OCI-LY3 (cell line): ENCODE measurements around the gene UST.
"Not testable (repeated sequence)": the region's sequence is repeated elsewhere in the genome, so short reads cannot be mapped to it uniquely, and the experiment has no call there.

Experiments used
- H2AFZ ChIP-seq: fragments of 200-600, 300-600 bp; shearing (Covaris generic); 2 replicates; pipeline ENCODE4 v1.6.0; 2014; ENCODE audit warnings: antibody characterized with exemption, low read depth, low read length
- H3K27ac ChIP-seq: fragments of 200-600, 300-600 bp; sonication (generic); 2 replicates; pipeline ENCODE4 v1.5.1; 2014; ENCODE audit warnings: mild to moderate bottlenecking, low read length, moderate library complexity, mixed read lengths
- H3K27me3 ChIP-seq: fragments of 200-600, 300-600 bp; sonication (generic); 2 replicates; pipeline ENCODE4 v1.6.1; 2014; ENCODE audit warnings: low read depth, low read length, mixed read lengths
- H3K36me3 ChIP-seq: fragments of 200-600, 300-600 bp; sonication (generic); replicated peaks from 2 replicates; pipeline ENCODE3; 2014; ENCODE audit warnings: low read depth, low read length, mixed read lengths
- H3K4me1 ChIP-seq: fragments of 300-600, 200-600 bp; sonication (generic); 2 replicates; pipeline ENCODE4 v1.6.1; 2014; ENCODE audit warnings: low read length, mixed read lengths
- H3K4me2 ChIP-seq: fragments of 200-600, 300-600 bp; sonication (generic); 2 replicates; pipeline ENCODE4 v1.6.1; 2014; ENCODE audit warnings: low read length, mixed read lengths
- H3K4me3 ChIP-seq: fragments of 300-600, 200-600 bp; sonication (generic); 2 replicates; pipeline ENCODE4 v1.5.1; 2014; ENCODE audit warnings: antibody characterized with exemption, mild to moderate bottlenecking, low read length, moderate library complexity
- H3K79me2 ChIP-seq: fragments of 300-600, 200-600 bp; shearing (Covaris generic); 2 replicates; pipeline ENCODE4 v1.6.1; 2014; ENCODE audit warnings: mild to moderate bottlenecking, low read length, mixed read lengths
- H3K9ac ChIP-seq: fragments of 300-600, 200-600 bp; shearing (Covaris generic); 2 replicates; pipeline ENCODE4 v1.6.0; 2014; ENCODE audit warnings: mild to moderate bottlenecking, low read length, moderate library complexity
- H3K9me3 ChIP-seq: fragments of 200-600, 300-600 bp; shearing (Covaris generic); 2 replicates; pipeline ENCODE4 v1.6.1; 2014; ENCODE audit warnings: low read length, mixed read lengths; ENCODE audit not compliant: insufficient read depth
- H4K20me1 ChIP-seq: fragments of 200-600, 300-600 bp; sonication (generic); 2 replicates; pipeline ENCODE4 v1.6.1; 2016; ENCODE audit warnings: low read length, mixed read lengths; ENCODE audit not compliant: insufficient read depth
- EZH2phosphoT487 ChIP-seq: fragments of 200-600 bp; shearing (Covaris generic); IDR thresholded peaks from 2 replicates; pipeline ENCODE4 v1.6.1; 2018; ENCODE audit warnings: antibody characterized with exemption, mixed run types, low read depth
- TF ChIP-seq, protein P1 (sequence below): fragments of 200-600, 300-600 bp; sonication (generic); IDR thresholded peaks from 2 replicates; pipeline ENCODE4 v1.5.1; 2014; ENCODE audit warnings: antibody characterized with exemption, low read length, low read depth

The UST gene

DNA sequence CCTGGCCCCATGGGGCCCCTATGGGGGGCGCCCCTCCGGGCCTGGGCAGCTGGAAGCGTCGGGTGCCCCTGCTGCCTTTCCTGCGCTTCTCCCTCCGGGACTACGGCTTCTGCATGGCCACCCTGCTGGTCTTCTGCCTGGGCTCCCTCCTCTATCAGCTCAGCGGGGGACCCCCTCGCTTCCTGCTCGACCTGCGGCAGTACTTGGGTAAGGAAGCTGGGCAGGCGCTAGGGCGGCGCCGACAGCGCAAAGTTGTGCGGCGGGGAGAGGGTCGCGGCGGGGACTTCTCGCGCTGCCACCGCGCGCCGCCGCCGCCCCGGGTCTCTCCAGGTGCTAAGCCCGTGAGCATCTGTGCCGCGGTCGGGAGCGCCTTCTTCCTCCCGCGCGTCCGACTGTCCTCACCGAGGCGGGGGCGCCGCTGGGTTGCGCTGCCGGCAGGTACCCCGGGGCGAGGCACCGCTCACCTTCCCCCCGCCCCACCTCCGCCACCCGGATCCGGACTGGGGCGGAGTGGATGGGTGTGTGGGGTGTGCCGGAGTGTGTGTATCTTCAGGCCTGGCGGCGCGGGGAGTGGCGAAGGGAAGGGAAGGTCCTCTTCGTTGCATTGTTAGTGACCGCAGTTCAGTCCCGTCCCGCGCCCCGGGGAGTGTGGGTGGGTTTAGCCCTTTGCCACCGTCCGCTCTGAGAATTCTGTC, 788 bp downstream of the UST start:
- peaks cover 23% of the 10 kb centered on the region for H3K4me1 ChIP-seq
- TF ChIP-seq, protein P1, sequence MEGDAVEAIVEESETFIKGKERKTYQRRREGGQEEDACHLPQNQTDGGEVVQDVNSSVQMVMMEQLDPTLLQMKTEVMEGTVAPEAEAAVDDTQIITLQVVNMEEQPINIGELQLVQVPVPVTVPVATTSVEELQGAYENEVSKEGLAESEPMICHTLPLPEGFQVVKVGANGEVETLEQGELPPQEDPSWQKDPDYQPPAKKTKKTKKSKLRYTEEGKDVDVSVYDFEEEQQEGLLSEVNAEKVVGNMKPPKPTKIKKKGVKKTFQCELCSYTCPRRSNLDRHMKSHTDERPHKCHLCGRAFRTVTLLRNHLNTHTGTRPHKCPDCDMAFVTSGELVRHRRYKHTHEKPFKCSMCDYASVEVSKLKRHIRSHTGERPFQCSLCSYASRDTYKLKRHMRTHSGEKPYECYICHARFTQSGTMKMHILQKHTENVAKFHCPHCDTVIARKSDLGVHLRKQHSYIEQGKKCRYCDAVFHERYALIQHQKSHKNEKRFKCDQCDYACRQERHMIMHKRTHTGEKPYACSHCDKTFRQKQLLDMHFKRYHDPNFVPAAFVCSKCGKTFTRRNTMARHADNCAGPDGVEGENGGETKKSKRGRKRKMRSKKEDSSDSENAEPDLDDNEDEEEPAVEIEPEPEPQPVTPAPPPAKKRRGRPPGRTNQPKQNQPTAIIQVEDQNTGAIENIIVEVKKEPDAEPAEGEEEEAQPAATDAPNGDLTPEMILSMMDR: peak; percentile 35; the same call in 1 of the 2 replicates
- no peak for TF ChIP-seq EZH2phosphoT487
- H3K36me3 ChIP-seq: no peaks in the 10 kb centered on the region
- peak overlapping the region; percentile 44 for H3K27ac ChIP-seq
- H2AFZ ChIP-seq: peak overlapping the region; percentile 78
- peaks cover 3% of the 10 kb centered on the region; the same call in 1 of the 2 replicates for H3K27me3 ChIP-seq
- H3K79me2 ChIP-seq: peaks cover 22% of the 10 kb centered on the region
- peak overlapping the region; percentile 95 for H3K4me2 ChIP-seq
- no peaks in the 10 kb centered on the region for H4K20me1 ChIP-seq
- no peaks in the 10 kb centered on the region for H3K9me3 ChIP-seq
- peak overlapping the region; percentile 99 for H3K4me3 ChIP-seq
- peak overlapping the region; percentile 77 for H3K9ac ChIP-seq

DNA sequence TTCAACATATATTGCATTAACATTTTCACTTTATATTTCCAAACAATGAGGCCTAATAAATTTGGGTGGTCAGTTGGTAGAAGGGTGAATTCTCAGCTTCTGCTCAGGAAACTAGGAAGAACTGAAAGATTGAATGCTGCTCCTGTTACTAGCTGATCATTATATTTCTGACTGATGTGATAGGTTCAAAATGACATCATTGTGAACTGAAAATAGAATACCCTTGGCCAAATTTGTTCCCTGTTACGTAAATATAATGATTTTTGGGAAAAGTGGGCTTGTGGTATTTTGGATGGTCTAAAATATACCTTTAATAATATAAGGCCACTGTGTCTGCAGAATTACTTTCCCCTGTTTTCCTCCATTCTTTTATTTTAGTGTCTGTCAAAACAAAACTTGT, 2.8 kb downstream of the UST start:
- Histone ChIP-seq H4K20me1 (no peaks in the 10 kb centered on the region), H3K9ac (no peak overlapping the region), H3K27ac (no peak overlapping the region), H3K9me3 (no peaks in the 10 kb centered on the region), H3K4me3 (no peak overlapping the region), H3K27me3 (0 out of 2 replicates have a peak, but pooled peaks cover under 1% of the 10 kb centered on the region), H3K79me2 (peaks cover 27% of the 10 kb centered on the region), H3K4me2 (no peak overlapping the region), H2AFZ (no peak overlapping the region), H3K4me1 (peaks cover 23% of the 10 kb centered on the region), H3K36me3 (no peaks in the 10 kb centered on the region)
- TF ChIP-seq, protein P1: no peak
- no peak for TF ChIP-seq EZH2phosphoT487

DNA sequence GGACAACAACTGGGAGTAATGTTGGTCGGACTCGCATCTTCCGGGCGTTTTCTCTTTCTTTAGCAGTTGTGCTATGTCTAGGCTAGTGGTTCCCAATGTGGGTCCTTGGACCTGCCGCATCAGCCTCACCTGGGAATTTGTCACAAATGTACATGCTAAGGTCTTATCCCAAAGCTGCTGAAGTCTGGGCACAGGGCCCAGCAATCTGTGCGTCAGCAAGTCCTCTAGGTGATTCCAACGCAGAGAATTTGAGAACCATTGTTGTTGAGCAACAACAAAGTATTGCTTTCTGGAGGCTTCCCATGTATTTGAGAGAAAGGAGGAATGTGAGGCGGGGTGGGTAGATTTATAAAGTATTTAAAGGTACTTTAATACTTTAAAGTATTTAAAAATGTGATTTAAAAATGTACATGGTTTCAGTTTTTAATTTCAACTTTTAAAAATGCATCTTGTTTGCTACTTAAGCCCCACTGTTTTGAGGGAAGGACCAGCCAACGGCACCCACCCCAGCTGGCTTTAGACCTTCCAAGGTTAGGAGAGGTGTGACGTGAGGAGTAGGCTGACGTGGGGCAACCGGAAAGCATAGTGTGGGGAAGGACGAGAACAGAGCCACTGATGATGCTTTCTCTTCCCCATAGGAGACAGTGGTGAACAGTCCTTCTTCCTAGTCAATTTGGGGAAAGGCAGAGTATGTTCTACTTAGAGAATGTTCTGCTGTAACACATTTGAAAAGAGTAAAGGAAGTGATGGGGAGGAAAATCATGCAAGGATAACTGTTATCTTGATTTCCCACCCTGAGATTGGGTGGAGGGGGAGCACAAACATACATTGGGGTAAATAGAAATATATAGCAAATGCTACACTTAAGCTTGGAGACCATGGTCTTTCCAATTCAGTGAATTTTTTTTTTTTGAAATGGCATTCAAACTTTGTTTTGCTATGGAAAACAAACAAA, 4.3 kb downstream of the UST start:
- peaks cover 18% of the 10 kb centered on the region for H3K4me1 ChIP-seq
- no peak overlapping the region for H3K27ac ChIP-seq
- no peaks in the 10 kb centered on the region for H3K27me3 ChIP-seq
- no peaks in the 10 kb centered on the region for H3K36me3 ChIP-seq
- no peak overlapping the region for H2AFZ ChIP-seq
- no peaks in the 10 kb centered on the region for H4K20me1 ChIP-seq
- H3K79me2 ChIP-seq: peaks cover 27% of the 10 kb centered on the region
- 0 out of 2 replicates have a peak overlapping the region, but pooled peaks have one; percentile 0 for H3K4me2 ChIP-seq
- H3K4me3 ChIP-seq: no peak overlapping the region
- H3K9ac ChIP-seq: no peak overlapping the region
- TF ChIP-seq, protein P1: no peak
- no peak for TF ChIP-seq EZH2phosphoT487
- no peaks in the 10 kb centered on the region for H3K9me3 ChIP-seq

DNA sequence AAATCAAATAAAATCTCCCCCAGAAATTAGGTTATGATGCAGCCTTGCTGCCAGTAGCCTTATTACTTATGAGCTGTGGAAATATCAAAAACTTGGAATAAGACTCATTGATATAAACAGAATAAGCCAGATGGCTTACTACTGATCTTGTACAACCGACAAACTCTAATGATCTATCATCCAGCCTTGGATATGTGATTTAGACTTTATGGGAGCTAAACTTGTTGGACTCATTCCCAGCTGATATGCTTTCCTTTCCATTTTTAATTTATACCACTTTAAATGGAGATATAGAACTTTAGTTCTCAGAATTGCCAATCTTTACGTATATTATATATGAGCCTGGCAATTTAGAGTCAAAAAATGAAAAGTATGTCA, 5.0 kb downstream of the UST start:
- H2AFZ ChIP-seq: no peak overlapping the region
- H3K4me1 ChIP-seq: peaks cover 19% of the 10 kb centered on the region
- H4K20me1 ChIP-seq: no peaks in the 10 kb centered on the region
- H3K4me3 ChIP-seq: no peak overlapping the region
- TF ChIP-seq EZH2phosphoT487: no peak
- TF ChIP-seq, protein P1: no peak
- no peak overlapping the region for H3K4me2 ChIP-seq
- peaks cover 34% of the 10 kb centered on the region for H3K79me2 ChIP-seq
- H3K9me3 ChIP-seq: 0 out of 2 replicates have a peak, but pooled peaks cover 3% of the 10 kb centered on the region
- H3K27me3 ChIP-seq: no peaks in the 10 kb centered on the region
- no peak overlapping the region for H3K9ac ChIP-seq
- no peak overlapping the region for H3K27ac ChIP-seq
- peaks cover 7% of the 10 kb centered on the region for H3K36me3 ChIP-seq

DNA sequence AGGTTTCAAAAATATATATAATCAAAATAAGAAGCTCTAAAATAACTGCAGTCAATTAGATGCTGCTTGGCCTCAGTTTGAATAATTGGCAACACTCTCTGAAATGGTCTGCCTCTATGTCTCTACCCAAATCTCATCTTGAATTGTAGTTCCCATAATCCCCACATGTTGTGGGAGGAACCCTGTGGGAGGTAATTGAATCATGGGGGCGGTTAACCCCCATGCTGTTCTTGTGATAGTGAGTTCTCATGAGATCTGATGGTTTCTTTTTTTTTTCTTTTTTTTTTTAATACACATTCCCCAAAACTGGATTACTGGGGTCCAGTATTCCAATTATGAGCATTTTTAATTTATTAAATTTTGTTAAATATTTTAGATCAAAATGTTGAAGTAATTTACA, 8.5 kb downstream of the UST start:
- not testable (repeated sequence) for H3K27ac ChIP-seq, H3K36me3 ChIP-seq, H3K4me2 ChIP-seq, H3K9me3 ChIP-seq, H3K4me3 ChIP-seq, H4K20me1 ChIP-seq, H3K9ac ChIP-seq, H2AFZ ChIP-seq, H3K27me3 ChIP-seq
- Histone ChIP-seq H3K4me1 (peaks cover 36% of the 10 kb centered on the region), H3K79me2 (peaks cover 22% of the 10 kb centered on the region)
